Daoy (cell line): Measurements from ENCODE around the gene OTOGL. TPM values are rescaled to one million over a fixed set of nuclear protein-coding genes. Genes with fewer than 3 reads are reported as not detected.
"Not testable (repeated sequence)": the region's sequence is repeated elsewhere in the genome, so short reads cannot be mapped to it uniquely, and the experiment has no call there.

Experiments
- DNase-seq: peaks from one replicate; pipeline ENCODE4 v3.0.0-alpha.2; 2015; ENCODE audit warnings: low read depth
- total RNA-seq: library from RNA; depleted of rRNA; stranded (reverse); fragments of >200 nt; shearing (Covaris generic); gene quantifications from 2 replicates; pipeline ENCODE4 v1.2.3, GENCODE V29; 2014

Gene OTOGL
- total RNA-seq, 1 experiment from 2014 or later, result 1.0 TPM

DNA sequence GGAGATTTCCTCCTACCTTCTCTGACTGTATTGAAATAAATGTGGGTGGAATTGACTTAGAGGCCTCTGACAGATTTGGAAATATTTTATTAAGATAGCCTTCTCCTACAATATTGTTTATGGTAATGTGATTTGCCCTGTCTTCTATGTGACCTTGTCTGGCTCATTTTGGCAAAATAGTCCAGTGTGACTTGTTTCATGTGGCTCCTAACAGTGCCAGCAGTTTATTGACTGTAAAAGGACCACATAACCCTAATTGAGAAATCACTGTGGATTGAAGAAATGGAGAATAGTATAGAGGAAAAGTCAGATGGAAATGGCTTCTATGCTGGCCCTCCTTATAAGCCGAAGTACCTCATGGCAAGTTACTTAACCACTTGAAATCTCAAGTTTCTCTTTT, 173.8 kb downstream of the OTOGL start:
- no peak for DNase-seq

DNA sequence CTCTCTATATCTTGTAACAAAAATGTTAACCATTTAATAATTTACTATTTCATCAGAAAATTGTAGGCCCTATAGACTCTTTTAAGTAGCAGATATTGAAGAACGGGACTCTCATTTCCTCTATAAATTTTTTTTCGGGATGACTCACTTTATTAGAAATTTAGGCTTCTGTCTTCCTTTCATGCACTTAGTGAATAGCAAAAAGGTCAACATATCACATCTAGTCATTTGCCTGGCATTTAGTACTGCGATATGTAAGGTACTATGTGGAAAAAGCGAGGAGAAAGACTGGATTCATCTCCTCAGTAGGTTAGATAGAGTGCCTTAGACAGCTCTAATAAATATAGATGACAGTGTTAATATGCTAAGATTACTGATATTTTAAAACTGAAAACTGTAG, 178.4 kb downstream of the OTOGL start:
- DNase-seq, result no peak

DNA sequence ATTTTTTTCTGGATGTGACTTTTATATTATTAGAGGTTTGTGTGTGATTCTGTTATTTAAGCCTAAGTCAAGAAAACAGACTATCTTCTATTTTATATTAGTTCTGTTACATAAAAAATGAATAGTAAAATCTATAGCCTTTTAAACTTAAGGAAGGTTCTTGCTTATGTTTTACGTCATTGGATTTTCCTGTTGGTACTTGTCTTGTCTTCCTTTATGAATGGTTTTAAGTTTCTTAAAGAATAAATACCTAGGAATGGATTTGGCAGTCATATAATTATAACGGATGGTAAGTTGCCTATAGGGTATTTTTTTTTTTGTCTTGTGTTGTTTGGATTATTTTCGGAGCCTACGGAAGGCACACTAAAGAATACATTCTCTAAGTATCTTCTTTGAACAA, 182.9 kb downstream of the OTOGL start:
- DNase-seq, result no peak

DNA sequence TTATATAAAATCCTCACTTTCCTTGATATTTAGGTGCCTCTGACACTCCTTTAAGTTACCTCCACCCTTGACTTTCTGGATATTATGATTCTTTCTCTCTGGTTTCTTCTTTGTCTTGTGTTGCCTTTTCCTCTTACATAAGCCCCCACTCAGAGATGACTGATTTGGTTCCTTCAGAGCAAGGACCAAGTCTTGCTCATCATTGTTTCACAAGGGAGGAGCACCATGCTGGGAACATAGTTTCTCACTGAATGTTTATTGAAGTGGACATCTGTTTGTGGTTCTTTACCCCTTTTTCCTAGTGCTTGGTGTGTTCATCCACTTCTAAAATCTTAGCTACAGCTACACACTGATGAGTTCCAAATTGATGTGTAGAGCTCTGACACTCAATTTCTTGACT, 183.4 kb downstream of the OTOGL start:
- no peak for DNase-seq

DNA sequence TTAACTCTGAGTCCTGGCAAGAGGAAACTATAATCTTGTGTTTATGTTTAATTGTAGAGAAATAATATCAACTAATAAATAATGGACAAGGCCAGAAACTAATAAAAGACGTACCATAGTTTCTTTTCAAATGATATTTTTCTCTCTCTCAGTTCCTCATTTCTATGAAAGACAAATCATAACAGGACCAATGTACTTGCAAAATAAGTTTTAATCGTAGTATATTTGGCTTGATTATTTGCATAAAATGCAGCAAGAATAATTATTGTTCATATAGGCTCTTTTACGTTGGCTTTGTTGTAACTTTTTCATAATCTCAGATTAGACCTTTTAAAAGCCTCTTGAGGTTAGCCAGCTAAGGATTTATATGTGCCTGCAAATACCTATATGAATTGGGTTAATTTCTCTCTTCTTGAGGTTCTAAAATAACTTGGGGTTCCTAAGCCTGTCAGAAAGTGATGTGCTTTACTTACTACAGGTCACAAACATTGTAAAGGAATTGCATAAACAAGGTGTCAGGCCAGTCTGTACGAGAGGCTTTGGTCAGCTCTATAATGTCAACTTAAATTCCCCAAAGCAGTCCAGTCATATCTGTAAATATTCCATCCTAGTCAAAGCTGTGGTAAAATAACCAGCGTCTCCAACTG, 191.9 kb downstream of the OTOGL start:
- DNase-seq, result no peak

DNA sequence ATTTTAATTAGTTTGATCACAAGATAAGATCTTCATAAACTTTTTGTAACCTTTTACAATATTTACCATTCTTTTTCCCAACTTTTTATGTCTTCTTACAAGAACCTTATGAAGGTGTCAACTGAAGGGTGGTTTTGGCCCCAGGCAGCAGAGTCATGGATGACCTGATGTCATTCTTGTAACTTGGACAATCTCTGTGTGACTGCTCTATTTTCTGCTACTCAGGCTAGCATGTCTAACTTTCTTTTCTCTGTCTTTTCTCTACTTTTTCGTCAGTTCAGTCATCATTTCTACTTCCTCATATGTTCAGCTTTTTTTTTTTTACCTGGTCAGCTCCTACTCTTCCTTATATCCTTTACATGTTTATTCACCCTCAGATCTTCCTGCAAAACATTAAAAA, 194.0 kb downstream of the OTOGL start:
- no peak for DNase-seq

DNA sequence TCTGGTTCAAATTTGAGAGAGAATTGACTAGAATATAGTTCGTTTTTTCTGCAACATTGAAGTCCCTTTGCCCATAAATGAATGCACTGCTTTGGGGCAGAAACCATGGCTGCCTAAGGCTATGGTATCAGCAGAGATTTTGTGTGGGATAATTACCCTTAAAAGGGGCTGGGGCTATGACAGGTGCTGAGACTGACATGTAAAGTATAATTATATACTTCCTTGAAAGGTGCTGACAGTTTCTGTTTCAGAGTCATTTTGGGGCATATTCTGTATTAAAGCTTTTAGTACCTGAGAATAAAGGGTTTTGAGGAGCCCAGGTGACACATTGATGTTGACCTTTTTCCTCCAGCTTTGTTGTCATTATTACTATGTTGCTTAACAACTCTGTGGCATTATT, 194.4 kb downstream of the OTOGL start:
- no peak for DNase-seq

DNA sequence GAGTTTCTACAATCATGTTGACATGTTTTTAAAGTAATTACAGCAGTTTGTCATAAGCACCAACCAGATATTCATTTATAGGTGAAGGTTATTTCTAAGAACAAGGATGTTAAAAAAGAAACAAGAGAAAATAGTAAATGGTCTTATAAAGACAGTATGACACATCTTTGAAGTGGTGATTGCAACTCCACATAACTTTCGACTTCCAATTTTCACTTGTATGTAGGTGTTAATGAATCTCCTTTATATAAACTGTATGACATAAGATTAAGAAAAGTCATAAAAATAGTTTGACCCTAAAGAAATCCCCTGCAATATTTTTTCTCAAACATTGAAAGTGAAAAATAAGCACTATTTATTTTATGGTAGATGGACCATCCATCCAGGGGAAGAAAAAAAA, 199.9 kb downstream of the OTOGL start:
- DNase-seq, result no peak

DNA sequence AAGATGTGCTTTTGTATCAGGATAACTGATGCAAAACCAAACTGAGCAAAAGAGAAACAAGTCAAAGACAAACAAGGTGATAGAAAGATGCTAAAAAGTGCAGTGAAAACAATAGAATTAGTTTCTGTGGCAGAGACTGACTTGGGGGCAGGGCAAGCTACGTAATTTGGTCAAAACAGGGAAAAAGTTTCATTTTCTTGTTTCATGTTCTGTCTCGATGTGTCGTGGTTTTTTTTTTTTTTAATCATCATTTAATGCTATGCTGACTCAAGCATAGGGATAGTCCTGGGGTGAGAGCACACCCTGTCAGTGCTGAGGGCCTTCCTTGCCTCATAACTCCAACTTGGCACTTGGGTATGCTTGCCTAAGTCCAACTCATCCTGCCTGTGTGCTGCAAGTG, 200.6 kb downstream of the OTOGL start:
- no peak for DNase-seq

DNA sequence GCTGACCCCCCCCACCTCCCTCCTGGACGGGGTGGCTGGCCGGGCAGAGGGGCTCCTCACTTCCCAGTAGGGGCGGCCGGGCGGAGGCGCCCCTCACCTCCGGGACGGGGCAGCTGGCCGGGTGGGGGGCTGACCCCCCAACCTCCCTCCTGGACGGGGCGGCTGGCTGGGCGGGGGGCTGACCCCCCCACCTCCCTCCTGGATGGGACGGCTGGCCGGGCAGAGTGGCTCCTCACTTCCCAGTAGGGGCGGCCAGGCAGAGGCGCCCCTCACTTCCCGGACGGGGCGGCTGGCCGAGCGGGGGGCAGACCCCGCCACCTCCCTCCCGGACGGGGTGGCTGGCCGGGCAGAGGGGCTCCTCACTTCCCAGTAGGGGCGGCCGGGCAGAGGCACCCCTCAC, 208.1 kb downstream of the OTOGL start:
- not testable (repeated sequence) for DNase-seq

DNA sequence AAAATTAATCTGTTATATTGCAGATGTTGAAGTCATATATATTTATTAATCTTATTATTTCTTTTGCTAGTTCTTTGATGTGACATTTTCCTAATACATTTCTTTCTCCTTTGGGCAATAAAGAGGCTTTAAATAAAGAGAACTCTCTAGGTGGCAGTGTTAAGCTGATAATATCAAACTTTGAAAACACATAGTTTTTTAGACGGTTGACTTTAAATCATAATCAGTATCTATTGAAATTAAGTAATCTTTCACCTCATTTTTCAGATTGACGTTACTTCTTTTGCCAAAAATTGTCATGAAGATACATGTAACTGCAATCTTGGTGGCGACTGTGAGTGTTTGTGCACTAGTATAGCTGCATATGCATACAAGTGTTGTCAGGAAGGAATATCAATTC, 213.9 kb downstream of the OTOGL start:
- no peak for DNase-seq

DNA sequence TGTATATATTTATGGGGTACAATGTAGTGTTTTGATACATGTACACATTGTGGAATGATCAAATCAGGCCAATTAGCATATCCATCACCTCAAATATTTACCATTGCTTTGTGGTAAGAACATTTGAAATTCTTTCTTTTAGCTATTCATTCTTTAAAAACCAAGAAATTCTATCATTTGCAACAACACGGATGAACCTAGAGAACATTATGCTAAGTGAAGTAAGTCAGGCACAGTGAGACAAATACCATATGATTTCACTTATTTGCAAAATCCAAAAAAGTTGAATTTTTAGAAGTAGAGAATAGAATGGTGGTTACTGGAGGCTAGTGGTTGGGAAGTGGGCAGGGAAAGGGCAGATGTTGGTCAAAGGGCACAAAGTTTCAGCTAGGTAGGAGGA, 215.4 kb downstream of the OTOGL start:
- DNase-seq, result no peak

DNA sequence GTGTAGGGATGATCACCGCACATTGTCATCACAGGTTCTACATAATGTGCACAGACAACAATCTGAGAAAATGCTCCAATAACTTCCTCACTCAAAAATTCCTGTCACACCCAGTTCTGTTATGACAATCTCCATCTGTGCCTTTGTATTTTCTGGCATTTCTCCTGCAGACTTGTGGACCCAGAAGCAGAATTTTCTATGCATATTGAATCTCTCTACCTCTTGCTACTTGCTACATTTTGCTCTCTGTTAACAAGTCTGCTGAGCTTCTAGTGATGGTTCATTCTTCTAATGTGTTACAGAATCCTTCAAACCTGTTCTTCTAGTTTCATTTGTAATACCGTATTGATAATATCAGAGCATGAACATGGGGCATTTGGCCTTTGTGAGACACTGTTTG, 216.9 kb downstream of the OTOGL start:
- DNase-seq, result no peak

DNA sequence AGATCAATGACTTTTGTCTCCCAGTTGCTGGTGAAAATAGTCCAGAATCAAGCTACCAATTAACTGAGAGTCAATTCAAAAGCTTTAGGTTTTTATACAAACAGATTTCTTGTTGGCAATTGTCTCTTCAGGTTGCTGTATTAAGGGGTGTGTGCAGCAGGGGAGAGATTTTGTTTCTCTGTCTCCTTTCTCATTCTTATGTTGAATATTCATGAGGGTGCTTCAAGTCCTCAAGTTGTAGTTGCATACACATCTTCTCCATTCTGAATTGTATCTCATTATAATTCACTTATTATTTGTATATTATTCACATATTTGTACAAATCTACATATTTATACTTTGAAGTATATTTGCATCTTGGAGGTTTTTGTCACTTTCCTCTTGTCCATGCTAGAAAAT, 218.0 kb downstream of the OTOGL start:
- no peak for DNase-seq

DNA sequence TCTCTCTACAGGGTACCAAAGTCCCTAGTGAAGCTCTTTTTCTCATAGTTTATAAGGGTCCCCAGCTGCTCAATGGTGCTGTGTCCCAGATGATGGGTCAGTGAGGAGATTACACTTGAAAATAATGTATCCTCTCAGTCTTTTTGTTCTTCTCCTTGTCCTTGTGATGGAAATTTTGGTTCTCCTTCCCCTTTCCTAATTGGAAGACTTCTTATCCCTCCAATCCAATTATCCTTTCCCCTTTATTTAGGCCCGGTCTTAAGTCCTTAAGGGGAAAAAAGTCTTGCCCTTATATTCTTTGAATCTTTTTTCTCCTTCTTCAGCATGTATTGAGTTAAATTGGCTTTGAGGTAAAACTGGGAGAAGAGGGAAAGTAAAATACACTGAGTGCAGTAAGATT, 218.6 kb downstream of the OTOGL start:
- no peak for DNase-seq

DNA sequence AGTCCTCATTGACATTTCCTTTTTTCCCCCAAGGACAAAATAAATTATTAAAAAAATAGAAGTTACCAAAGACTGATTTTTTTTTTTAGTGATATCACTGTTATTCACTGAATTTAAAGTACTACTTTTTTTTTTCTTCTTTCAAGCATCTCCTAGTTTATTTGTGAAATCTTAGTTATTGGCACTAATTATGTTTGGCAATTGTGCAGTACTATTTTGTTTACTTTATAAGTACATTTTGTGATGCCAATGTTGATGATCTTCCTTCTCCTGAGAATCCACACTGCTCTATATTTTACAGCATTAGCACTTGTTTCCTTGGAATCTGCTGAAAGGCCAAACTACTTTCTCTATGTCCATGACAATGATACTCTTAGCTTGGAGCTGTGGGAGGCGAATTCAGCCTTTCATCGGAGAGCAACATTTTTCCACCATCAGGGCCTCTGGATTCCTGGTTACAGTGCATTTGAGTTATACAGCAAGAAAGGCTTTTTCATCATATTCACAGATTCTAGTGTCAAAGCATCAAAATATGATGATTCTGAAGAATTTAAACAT, 220.9 kb downstream of the OTOGL start:
- no peak for DNase-seq

DNA sequence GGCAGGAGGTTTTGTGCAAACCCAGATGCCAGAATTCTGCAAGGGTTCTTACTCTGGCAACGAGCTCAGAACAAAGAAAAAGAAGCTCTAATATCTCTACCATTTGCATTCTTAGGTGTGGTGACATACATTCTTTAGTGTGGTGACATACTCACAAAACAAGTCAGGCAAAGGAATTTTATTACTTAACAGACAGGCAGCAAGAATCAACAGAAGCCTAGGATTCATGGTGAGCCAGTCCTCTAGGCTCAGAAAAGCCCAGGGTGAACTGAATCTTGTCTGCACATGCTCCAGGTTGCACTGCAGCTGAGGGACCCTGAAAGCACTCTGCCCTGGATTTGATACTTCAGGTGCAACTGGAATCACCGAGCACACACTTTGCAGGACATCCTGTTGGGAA, 222.3 kb downstream of the OTOGL start:
- no peak for DNase-seq

DNA sequence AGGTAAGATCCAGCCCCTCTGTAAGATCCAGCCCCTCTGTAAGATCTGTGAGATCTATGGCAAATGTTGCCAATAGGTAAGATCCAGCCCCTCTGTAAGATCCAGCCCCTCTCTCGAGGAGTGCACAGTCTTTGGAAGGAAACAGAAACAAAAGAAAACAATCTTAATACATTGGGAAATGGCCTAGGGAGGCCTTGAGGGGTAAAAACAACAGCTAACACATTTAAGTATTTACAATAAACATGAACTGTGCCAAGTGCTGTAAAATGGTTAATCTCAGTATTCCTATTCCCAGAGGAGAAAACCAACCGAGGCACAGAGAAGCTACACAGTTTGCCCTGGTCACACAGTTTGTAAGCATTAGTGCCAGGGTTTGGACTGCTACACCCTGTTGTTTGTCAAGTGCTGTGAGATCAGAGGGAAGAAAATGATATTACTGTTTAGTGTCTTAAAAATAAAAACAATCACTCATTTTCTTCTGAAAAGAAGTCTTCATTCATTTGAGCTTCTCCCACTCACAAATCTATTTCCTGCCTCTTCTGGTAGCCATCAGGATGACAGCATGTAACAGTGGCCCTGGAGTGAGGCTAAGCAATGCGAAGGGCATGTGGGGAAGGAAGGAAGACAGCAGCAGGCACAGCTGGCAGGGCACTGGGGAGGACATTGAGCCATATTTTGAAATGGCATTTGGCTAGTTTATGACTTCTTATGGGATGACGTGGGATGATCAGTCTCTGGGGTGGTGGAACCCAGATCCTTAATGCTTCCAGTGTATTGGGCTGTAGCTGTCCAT, 226.0 kb downstream of the OTOGL start:
- DNase-seq, result no peak

DNA sequence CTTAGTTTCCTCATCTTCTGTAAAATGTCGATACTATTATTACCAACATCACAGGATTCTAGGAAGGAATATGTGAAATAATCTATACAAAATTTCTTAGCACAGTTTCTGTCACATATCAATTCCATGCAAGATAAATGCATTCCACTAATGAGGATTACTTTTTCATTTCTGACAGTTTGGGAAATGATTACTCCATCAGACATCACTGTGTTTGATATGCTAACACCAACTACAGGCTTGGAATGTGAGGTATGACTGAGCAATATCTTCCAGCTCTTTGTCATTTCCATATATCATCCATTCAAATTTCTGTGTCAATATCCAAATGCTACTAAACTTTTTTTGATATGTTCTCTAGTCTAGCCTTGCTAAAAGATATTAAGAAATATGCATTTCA, 233.5 kb downstream of the OTOGL start:
- no peak for DNase-seq

DNA sequence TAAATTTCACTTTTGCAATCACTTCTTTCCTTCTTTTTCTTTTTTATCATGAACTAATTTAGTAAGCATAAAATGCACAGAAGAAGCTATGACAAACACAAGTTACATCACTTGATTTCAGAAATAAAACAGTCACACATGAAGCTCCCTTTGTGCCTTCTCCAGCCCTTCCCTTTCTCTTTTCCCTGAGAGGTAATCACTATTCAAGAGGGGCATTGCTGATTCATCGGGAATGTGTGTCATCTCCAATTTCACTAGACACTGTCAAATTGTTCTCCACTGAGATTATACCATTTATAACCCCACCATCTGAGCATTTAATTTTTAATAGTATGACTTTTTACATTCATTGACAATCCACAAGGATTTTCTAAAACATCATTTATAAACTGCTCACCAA, 253.1 kb downstream of the OTOGL start:
- DNase-seq, result peak; percentile 19

DNA sequence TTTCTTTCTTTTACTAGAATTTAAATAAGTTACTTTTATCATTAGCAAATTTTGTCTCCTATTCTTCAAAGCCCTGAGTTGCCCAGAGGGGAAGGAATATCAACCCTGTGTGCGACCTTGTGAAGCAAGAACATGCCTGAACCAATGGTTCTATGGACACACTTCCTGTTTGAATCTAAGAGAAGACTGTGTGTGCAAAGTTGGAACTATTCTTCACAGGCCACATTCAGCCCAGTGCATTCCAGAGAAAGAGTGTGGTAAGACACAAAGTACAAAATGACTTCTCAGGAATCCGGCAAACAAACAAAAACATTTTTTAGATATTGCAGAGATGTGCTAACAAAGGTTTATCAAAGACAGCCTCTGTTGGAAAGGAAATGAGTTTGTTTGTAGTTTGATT, 253.9 kb downstream of the OTOGL start:
- DNase-seq, result no peak

DNA sequence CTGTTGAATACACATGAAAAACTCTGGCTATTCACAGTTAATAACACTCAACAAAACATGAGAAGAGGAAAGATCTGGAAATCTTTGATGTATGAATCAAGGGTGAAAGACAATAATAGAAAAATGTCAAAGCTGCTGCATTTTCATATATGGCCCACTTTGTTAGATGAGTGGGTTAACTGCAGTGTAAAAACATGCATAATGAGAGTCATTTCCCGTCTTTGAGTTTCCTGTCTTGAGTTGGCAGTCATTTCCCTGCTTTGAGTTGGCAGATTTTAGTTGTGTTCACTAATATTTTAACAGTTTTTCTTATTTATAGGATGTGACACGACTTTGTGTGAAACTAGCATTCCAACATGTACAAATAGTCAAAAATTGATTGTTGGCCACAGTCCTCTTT, 256.8 kb downstream of the OTOGL start:
- DNase-seq, result no peak

DNA sequence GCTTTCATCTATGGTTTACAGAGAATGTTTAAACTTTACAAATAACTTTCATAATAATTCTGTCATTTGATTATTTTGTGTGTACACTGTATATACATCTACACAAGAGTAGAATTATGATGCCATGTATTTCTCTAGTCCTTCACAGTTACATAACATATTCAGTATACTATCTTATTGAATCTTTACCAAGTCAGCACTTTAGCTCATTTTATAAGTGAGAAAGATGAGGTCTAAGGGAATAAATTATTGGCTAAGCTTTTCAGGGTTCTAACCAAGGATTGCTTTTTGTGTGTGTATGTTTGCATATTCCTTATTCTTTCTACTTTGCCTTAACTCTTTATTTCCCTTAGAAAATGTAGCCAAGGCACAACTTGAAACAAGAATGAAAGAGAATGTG, 260.4 kb downstream of the OTOGL start:
- DNase-seq, result no peak
